Glutamatergic neuron (in vitro differentiated cells): Measurements from ENCODE around the gene FBN3. TPM values are rescaled to one million over a fixed set of nuclear protein-coding genes. Genes with fewer than 3 reads are reported as not detected.

Experiments
- DNase-seq: peaks from one replicate; pipeline ENCODE4 v3.0.0; 2022
- H3K27ac Mint-ChIP-seq: one replicate; pipeline ENCODE4 v1.8.0; 2020; ENCODE audit warnings: mild to moderate bottlenecking, mixed read lengths, inconsistent platforms; ENCODE audit not compliant: unreplicated experiment
- H3K27me3 Mint-ChIP-seq: one replicate; pipeline ENCODE4 v1.8.0; 2020; ENCODE audit warnings: mild to moderate bottlenecking, moderate library complexity, mixed read lengths, inconsistent platforms; ENCODE audit not compliant: unreplicated experiment
- H3K36me3 Mint-ChIP-seq: one replicate; pipeline ENCODE4 v1.8.0; 2020; ENCODE audit warnings: mild to moderate bottlenecking, mixed read lengths, inconsistent platforms; ENCODE audit not compliant: unreplicated experiment
- H3K4me1 Mint-ChIP-seq: one replicate; pipeline ENCODE4 v1.8.0; 2020; ENCODE audit warnings: mild to moderate bottlenecking, low read depth, mixed read lengths, inconsistent platforms; ENCODE audit not compliant: unreplicated experiment
- H3K4me3 Mint-ChIP-seq: one replicate; pipeline ENCODE4 v1.8.0; 2020; ENCODE audit warnings: mild to moderate bottlenecking, mixed read lengths, inconsistent platforms; ENCODE audit not compliant: unreplicated experiment
- H3K9me3 Mint-ChIP-seq: one replicate; pipeline ENCODE4 v1.8.0; 2020; ENCODE audit warnings: mild to moderate bottlenecking, moderate library complexity, mixed read lengths, inconsistent platforms; ENCODE audit not compliant: unreplicated experiment
- total RNA-seq: library from RNA; stranded (reverse); fragmentation: NEBNext Ultra II Directional; extraction: Animal tissue kit (Norgen Biotek cat#: 25700); gene quantifications from one replicate; pipeline ENCODE4 v1.2.1, GENCODE V29; 2021; ENCODE audit not compliant: unreplicated experiment
- TF ChIP-seq, protein P1 (sequence below): fragments of 200-600 bp; sonication (generic); IDR thresholded peaks from one replicate; pipeline ENCODE4 v1.5.0; 2021; ENCODE audit not compliant: partially characterized antibody, unreplicated experiment

The FBN3 gene
- total RNA-seq, 1 donor from 2014 or later = 18.3 TPM

DNA sequence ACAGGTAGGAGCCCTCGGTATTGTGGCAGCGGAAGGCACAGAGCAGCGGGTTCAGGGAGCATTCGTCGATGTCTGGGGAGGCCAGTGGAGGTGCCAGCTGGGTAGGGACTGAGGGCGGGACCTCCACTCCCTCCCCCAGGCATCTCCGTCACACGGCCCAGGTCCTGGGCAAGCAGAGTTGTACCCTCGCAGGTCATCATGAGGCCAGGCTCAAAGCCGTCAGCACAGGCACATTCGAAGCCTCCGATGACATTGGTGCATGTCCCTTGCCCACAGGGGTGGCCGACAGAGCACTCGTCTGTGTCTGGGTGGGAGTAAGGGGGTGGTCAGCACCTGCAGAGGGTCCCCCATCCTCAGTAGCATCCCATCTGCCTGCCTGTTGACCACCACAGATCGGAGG, 61.5 kb downstream of the FBN3 start:
- Mint-ChIP-seq H3K4me3 (no peak overlapping the region), H3K27ac (no peak overlapping the region), H3K4me1 (no peaks in the 10 kb centered on the region), H3K27me3 (peaks cover 6% of the 10 kb centered on the region), H3K36me3 (no peaks in the 10 kb centered on the region), H3K9me3 (no peaks in the 10 kb centered on the region)
- DNase-seq = no peak
- TF ChIP-seq, protein P1, sequence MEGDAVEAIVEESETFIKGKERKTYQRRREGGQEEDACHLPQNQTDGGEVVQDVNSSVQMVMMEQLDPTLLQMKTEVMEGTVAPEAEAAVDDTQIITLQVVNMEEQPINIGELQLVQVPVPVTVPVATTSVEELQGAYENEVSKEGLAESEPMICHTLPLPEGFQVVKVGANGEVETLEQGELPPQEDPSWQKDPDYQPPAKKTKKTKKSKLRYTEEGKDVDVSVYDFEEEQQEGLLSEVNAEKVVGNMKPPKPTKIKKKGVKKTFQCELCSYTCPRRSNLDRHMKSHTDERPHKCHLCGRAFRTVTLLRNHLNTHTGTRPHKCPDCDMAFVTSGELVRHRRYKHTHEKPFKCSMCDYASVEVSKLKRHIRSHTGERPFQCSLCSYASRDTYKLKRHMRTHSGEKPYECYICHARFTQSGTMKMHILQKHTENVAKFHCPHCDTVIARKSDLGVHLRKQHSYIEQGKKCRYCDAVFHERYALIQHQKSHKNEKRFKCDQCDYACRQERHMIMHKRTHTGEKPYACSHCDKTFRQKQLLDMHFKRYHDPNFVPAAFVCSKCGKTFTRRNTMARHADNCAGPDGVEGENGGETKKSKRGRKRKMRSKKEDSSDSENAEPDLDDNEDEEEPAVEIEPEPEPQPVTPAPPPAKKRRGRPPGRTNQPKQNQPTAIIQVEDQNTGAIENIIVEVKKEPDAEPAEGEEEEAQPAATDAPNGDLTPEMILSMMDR = no peak

DNA sequence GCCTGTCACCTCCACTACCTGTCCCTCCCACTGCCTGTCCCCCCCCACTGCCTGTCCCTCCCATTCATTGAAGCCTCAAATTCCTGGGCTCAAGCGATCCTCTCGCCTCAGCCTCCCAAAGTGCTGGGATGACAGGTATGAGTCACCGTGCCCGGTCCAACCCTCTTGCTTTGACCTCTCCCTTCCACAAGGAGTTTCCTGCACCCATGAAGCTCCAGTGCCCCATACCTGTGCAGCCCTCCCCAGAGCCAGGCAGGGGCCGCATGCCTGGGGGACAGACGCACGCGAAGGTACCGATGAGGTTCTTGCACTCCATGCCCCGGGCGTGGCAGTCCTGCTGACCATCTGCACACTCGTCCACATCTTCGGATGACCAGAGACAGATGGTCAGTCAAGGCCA, 62.5 kb downstream of the FBN3 start:
- no peak overlapping the region for H3K27ac Mint-ChIP-seq
- TF ChIP-seq, protein P1 = no peak
- no peaks in the 10 kb centered on the region for H3K36me3 Mint-ChIP-seq
- no peaks in the 10 kb centered on the region for H3K9me3 Mint-ChIP-seq
- H3K27me3 Mint-ChIP-seq = peaks cover 9% of the 10 kb centered on the region
- no peak for DNase-seq
- H3K4me1 Mint-ChIP-seq = no peaks in the 10 kb centered on the region
- no peak overlapping the region for H3K4me3 Mint-ChIP-seq

DNA sequence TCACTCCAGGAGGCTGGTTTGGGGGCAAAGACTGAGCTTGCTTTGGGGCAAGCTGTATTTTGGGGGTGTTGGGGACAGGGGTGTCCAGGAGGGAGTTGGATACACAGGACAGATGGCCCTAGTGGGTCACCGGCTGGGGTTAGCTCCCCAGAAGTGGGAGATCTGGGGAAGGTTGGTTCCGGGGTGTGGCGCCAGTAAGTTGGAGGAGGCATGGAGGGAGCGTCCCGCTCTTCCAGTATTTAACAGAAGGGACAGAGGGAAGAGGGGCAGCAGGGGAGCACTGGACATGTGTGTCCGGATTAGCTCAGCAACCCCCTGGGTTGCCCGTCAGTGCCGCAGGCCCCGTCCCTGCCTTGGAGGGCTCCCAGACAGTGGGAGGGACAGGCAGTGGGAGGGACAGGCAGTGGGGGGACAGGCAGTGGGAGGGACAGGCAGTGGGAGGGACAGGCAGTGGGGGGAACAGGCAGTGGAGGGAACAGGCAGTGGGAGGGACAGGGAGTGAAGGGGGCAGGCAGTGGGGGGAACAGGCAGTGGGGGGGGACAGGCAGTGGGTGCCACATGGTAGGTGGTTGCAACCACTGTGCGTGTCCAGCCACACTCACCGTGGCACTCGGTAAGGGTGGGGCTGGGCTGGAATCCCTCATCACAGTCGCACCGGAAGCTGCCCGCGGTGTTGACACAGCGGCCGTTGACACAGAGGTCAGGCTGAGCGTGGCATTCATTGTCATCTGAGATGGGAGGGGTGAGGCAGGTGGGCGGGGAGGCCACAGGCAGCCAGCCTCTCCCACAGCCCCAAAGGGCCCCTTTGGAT, 63.6 kb downstream of the FBN3 start:
- no peaks in the 10 kb centered on the region for H3K4me1 Mint-ChIP-seq
- H3K36me3 Mint-ChIP-seq = no peaks in the 10 kb centered on the region
- TF ChIP-seq, protein P1 = no peak
- H3K4me3 Mint-ChIP-seq = no peak overlapping the region
- H3K9me3 Mint-ChIP-seq = no peaks in the 10 kb centered on the region
- H3K27ac Mint-ChIP-seq = no peak overlapping the region
- DNase-seq = no peak
- H3K27me3 Mint-ChIP-seq = peaks cover 10% of the 10 kb centered on the region

DNA sequence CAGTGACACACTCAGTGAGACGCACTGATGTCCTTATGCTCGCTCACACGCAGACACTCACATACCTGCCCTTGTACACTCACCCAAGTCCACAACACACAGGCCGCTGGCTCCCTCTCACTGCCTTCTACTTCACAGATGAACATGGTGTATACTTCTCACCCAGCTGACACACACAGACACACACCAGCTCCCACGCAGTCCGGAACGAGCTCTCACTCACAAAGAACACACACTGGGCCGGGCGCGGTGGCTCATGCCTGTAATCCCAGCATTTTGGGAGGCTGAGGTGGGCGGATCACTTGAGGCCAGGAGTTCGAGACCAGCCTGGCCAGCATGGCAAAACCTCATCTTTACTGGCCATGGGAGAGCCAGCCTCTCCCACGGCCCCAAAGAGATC, 65.2 kb downstream of the FBN3 start:
- H3K4me3 Mint-ChIP-seq = no peak overlapping the region
- H3K27me3 Mint-ChIP-seq = peaks cover 10% of the 10 kb centered on the region
- H3K4me1 Mint-ChIP-seq = no peaks in the 10 kb centered on the region
- no peaks in the 10 kb centered on the region for H3K36me3 Mint-ChIP-seq
- TF ChIP-seq, protein P1 = no peak
- peak overlapping the region; percentile 31 for H3K27ac Mint-ChIP-seq
- DNase-seq = no peak
- no peaks in the 10 kb centered on the region for H3K9me3 Mint-ChIP-seq

DNA sequence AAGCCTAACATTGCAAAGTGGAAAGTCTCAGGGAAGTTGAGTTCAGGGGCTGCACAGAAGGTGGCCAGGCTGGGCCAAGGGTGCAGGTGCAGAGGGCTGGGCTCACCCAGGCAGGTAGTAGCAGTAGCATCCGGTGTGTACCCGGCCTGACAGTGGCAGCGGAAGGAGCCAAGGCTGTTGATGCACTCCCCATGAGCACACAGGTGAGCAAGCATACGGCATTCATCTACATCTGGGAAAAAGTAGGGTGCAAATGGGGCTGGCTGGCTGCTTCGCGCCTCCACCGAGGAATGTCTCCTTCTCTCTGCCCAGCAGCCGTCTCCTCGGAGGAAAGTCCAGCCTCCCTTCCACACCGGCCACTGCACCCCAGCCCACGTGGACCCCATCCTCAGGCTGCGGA, 66.3 kb downstream of the FBN3 start:
- Mint-ChIP-seq H3K27me3 (peaks cover 10% of the 10 kb centered on the region), H3K4me3 (no peak overlapping the region), H3K27ac (no peak overlapping the region), H3K9me3 (no peaks in the 10 kb centered on the region), H3K36me3 (no peaks in the 10 kb centered on the region), H3K4me1 (no peaks in the 10 kb centered on the region)
- TF ChIP-seq, protein P1 = no peak
- no peak for DNase-seq
